ENCODE measurements around the gene NUAK1.

Gene NUAK1

GRCh38 chr12:106097011-106097410 lies 41.7 kb downstream of the NUAK1 start:
- no peak for TF ChIP-seq CTCF (IDR thresholded peaks at IDR 0.05)
- Mint-ChIP-seq H3K27me3 (ENCODE audit: low read depth, poor library complexity) (no peaks in the 10 kb centered on the region), H3K4me3 (peak overlapping the region; percentile 8), H3K36me3 (ENCODE audit: low read depth) (peaks cover 65% of the 10 kb centered on the region), H3K27ac (no peak overlapping the region), H3K9me3 (no peaks in the 10 kb centered on the region), H3K4me1 (peaks cover 85% of the 10 kb centered on the region)
- no peak for DNase-seq

GRCh38 chr12:106096376-106096775 lies 42.4 kb downstream of the NUAK1 start:
- no peak for DNase-seq
- no peaks in the 10 kb centered on the region for H3K9me3 Mint-ChIP-seq
- peak overlapping the region; percentile 72 for H3K27ac Mint-ChIP-seq
- H3K27me3 Mint-ChIP-seq (ENCODE audit: low read depth, poor library complexity), result no peaks in the 10 kb centered on the region
- peaks cover 80% of the 10 kb centered on the region for H3K4me1 Mint-ChIP-seq
- no peak for TF ChIP-seq CTCF (IDR thresholded peaks at IDR 0.05)
- H3K4me3 Mint-ChIP-seq, result no peak overlapping the region
- H3K36me3 Mint-ChIP-seq (ENCODE audit: low read depth), result peaks cover 61% of the 10 kb centered on the region

- no peak for DNase-seq
- TF ChIP-seq CTCF (IDR thresholded peaks at IDR 0.05), result no peak
- H3K27me3 Mint-ChIP-seq (ENCODE audit: low read depth, poor library complexity), result peaks cover 5% of the 10 kb centered on the region
- H3K4me1 Mint-ChIP-seq, result peaks cover 72% of the 10 kb centered on the region
- no peak overlapping the region for H3K4me3 Mint-ChIP-seq
- no peaks in the 10 kb centered on the region for H3K9me3 Mint-ChIP-seq
- H3K27ac Mint-ChIP-seq, result peak overlapping the region; percentile 86
- H3K36me3 Mint-ChIP-seq (ENCODE audit: low read depth), result peaks cover 53% of the 10 kb centered on the region
These were observed 44.5 kb downstream of the NUAK1 start for GRCh38 chr12:106094304-106094703.

GRCh38 chr12:106093246-106093645 lies 45.5 kb downstream of the NUAK1 start:
- Mint-ChIP-seq H3K27me3 (ENCODE audit: low read depth, poor library complexity) (peaks cover 5% of the 10 kb centered on the region), H3K27ac (no peak overlapping the region), H3K4me1 (peaks cover 62% of the 10 kb centered on the region)

GRCh38 chr12:106091446-106091820 lies 47.3 kb downstream of the NUAK1 start:
- DNase-seq, result no peak
- peak overlapping the region; percentile 89 for H3K27ac Mint-ChIP-seq
- TF ChIP-seq CTCF (IDR thresholded peaks at IDR 0.05), result no peak
- peaks cover 49% of the 10 kb centered on the region for H3K36me3 Mint-ChIP-seq (ENCODE audit: low read depth)
- H3K9me3 Mint-ChIP-seq, result no peaks in the 10 kb centered on the region
- peaks cover 49% of the 10 kb centered on the region for H3K4me1 Mint-ChIP-seq
- H3K4me3 Mint-ChIP-seq, result no peak overlapping the region
- peaks cover 5% of the 10 kb centered on the region for H3K27me3 Mint-ChIP-seq (ENCODE audit: low read depth, poor library complexity)

More at GRCh38 chr12:106093246-106093645, 45.5 kb downstream of the NUAK1 start:
- no peaks in the 10 kb centered on the region for H3K9me3 Mint-ChIP-seq
- peak overlapping the region; percentile 13 for H3K4me3 Mint-ChIP-seq
- DNase-seq, result no peak
- no peak for TF ChIP-seq CTCF (IDR thresholded peaks at IDR 0.05)
- peaks cover 47% of the 10 kb centered on the region for H3K36me3 Mint-ChIP-seq (ENCODE audit: low read depth)

- TF ChIP-seq CTCF (IDR thresholded peaks at IDR 0.05), result no peak
- H3K36me3 Mint-ChIP-seq (ENCODE audit: low read depth), result peaks cover 43% of the 10 kb centered on the region
- H3K9me3 Mint-ChIP-seq, result no peaks in the 10 kb centered on the region
- peak overlapping the region; percentile 89 for H3K27ac Mint-ChIP-seq
- no peak for DNase-seq
- H3K4me1 Mint-ChIP-seq, result peaks cover 42% of the 10 kb centered on the region
- peaks cover 5% of the 10 kb centered on the region for H3K27me3 Mint-ChIP-seq (ENCODE audit: low read depth, poor library complexity)
- H3K4me3 Mint-ChIP-seq, result no peak overlapping the region
These were observed 47.9 kb downstream of the NUAK1 start for GRCh38 chr12:106090591-106091445.

All from nephron progenitor cell (in vitro differentiated cells).